HK-2 (cell line): Measurements from ENCODE around the gene EDEM2.
A peak's percentile ranks its signal among the peaks of the same experiment; 100 is the strongest.
"Not testable (repeated sequence)": the region's sequence is repeated elsewhere in the genome, so short reads cannot be mapped to it uniquely, and the experiment has no call there.

ENCODE experiments used
- DNase-seq: peaks from one replicate; pipeline ENCODE4 v3.0.0-alpha.2; 2018; ENCODE audit not compliant: unreplicated experiment

EDEM2 gene

GRCh38 chr20:35168701-35169409, 21.7 kb upstream of the EDEM2 start:
- not testable (repeated sequence) for DNase-seq

GRCh38 chr20:35167787-35168186, 20.7 kb upstream of the EDEM2 start:
- no peak for DNase-seq

GRCh38 chr20:35166242-35166830, 19.2 kb upstream of the EDEM2 start:
- no peak for DNase-seq

- DNase-seq = no peak
These were observed 18.4 kb upstream of the EDEM2 start for GRCh38 chr20:35165221-35166185.

GRCh38 chr20:35164531-35164930, 17.4 kb upstream of the EDEM2 start:
- DNase-seq = not testable (repeated sequence)

GRCh38 chr20:35160341-35160740, 13.2 kb upstream of the EDEM2 start:
- not testable (repeated sequence) for DNase-seq

GRCh38 chr20:35156978-35157377, 9.8 kb upstream of the EDEM2 start:
- DNase-seq = no peak

GRCh38 chr20:35155936-35156335, 8.8 kb upstream of the EDEM2 start:
- DNase-seq = no peak

- DNase-seq = no peak
These were observed 4.6 kb upstream of the EDEM2 start for GRCh38 chr20:35151736-35152135.

GRCh38 chr20:35150846-35151579, 3.9 kb upstream of the EDEM2 start:
- DNase-seq = no peak

GRCh38 chr20:35147575-35148071, 487 bp upstream of the EDEM2 start:
- DNase-seq = peak; percentile 46

- peak; percentile 56 for DNase-seq
These were observed 727 bp downstream of the EDEM2 start for GRCh38 chr20:35146299-35146919.

- no peak for DNase-seq
These were observed 2.0 kb downstream of the EDEM2 start for GRCh38 chr20:35145141-35145564.

- DNase-seq = no peak
These were observed 2.4 kb downstream of the EDEM2 start for GRCh38 chr20:35144694-35145093.

GRCh38 chr20:35135867-35136586, 11.1 kb downstream of the EDEM2 start:
- DNase-seq = no peak

GRCh38 chr20:35134880-35135279, 12.3 kb downstream of the EDEM2 start:
- DNase-seq = no peak

- DNase-seq = no peak
These were observed 12.7 kb downstream of the EDEM2 start for GRCh38 chr20:35134472-35134871.

- DNase-seq = no peak
These were observed 13.4 kb downstream of the EDEM2 start for GRCh38 chr20:35133735-35134134.

GRCh38 chr20:35133031-35133430, 14.1 kb downstream of the EDEM2 start:
- DNase-seq = no peak

GRCh38 chr20:35131934-35132333, 15.2 kb downstream of the EDEM2 start:
- no peak for DNase-seq
